GM18951 (cell line): ENCODE data around the gene TNRC6C.

Experiments used
- POLR2A ChIP-seq: IDR thresholded peaks from 4 replicates; pipeline ENCODE4 v1.6.1; 2011; ENCODE audit warnings: mild to moderate bottlenecking; ENCODE audit not compliant: insufficient read length, insufficient read depth; ENCODE audit errors: extremely low read depth
- in situ Hi-C: fragments of 300-500 bp; cut with MboI; formaldehyde crosslinking; loops from one replicate; pipeline ENCODE4 v1.12.0; 2022; ENCODE audit warnings: low sequenced_read_pairs, mixed read lengths, inconsistent platforms; ENCODE audit not compliant: unreplicated experiment

TNRC6C gene

GRCh38 chr17:78092794-78093324 is 134.4 kb downstream of the TNRC6C start:
- in situ Hi-C loops, result no loop called here
- TF ChIP-seq POLR2A, result no peak

DNA sequence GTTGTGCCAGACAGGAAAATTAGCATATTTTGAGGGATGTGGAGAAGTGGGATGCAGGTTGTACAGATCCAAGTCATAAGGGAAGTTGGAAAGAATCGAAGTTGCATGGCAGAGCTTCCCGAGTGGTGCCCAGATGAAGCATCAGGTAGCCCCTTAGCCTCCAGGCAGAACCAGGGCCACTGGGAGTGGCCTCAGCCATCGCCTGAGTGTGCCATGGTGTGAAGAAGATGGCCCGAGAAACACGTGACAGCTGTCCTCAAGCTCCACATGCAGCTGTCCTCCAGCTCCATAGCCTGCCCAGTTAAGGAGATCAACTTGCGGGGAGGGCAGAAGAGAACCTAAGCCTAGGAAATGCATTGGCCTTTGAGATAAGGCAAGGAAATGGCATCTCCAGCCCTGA is 136.5 kb downstream of the TNRC6C start:
- TF ChIP-seq POLR2A, result no peak
- in situ Hi-C loops, result no loop called here

GRCh38 chr17:78096093-78096492 is 137.6 kb downstream of the TNRC6C start:
- no peak for TF ChIP-seq POLR2A

GRCh38 chr17:78101112-78101511 is 142.6 kb downstream of the TNRC6C start:
- TF ChIP-seq POLR2A, result no peak
- in situ Hi-C loops, result no loop called here

More at GRCh38 chr17:78096093-78096492, 137.6 kb downstream of the TNRC6C start:
- in situ Hi-C loops, result no loop called here

- in situ Hi-C loops, result no loop called here
- no peak for TF ChIP-seq POLR2A
These were observed 143.0 kb downstream of the TNRC6C start for GRCh38 chr17:78101542-78101941.

DNA sequence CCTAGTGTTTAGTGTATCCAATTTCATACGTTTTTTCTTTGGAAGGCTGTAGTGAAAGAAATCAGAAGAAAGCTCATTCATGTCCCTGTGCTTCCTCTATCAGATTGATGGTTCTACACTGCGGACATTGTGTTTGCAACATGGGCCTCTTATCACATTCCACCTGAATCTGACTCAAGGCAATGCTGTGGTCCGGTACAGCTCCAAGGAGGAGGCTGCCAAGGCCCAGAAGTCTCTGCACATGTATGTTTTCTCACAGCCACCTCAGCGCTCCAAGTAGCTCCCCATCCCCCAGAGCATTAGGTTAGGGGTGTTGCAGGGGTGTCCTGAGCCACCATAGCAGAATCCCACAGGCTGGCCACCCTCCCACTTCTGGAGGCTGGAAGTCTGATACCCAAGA is 144.8 kb downstream of the TNRC6C start:
- in situ Hi-C loops, result no loop called here
- TF ChIP-seq POLR2A, result no peak

DNA sequence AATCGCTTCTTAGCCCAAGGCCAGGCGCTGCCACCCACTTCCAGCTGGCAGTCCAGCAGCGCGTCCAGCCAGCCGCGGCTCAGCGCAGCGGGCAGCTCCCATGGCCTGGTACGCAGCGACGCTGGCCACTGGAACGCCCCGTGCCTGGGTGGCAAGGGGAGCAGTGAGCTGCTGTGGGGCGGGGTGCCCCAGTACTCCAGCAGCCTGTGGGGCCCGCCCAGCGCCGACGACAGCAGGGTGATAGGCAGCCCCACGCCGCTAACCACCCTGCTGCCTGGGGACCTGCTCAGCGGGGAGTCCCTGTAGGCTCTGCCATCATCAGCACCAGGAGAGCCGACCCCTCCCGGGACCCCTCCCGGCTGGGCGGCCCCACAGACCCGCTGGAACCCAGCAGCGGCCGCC is 146.0 kb downstream of the TNRC6C start:
- TF ChIP-seq POLR2A, result no peak
- in situ Hi-C loops, result no loop called here

- in situ Hi-C loops, result no loop called here
- no peak for TF ChIP-seq POLR2A
These were observed 146.6 kb downstream of the TNRC6C start for GRCh38 chr17:78105101-78105500.

DNA sequence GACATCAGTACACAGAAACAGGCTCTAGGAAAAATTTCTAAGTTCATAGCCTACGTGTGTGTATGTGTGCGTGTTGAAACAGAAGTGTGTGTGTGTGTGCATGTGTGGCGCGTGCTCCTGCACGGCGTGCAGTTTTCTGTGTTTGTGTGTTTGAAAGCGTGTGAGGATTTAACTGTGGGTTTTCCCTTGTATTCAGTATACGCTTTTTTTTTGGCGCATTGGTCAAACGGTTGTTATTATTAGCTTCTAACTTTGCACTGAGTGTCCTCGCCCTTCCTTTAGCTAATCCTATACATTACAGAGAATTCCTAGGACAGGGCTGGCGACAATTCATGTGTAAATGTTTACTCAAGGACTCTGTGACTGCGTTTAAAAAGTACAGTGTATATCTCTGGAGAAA is 147.0 kb downstream of the TNRC6C start:
- in situ Hi-C loops, result no loop called here
- no peak for TF ChIP-seq POLR2A

DNA sequence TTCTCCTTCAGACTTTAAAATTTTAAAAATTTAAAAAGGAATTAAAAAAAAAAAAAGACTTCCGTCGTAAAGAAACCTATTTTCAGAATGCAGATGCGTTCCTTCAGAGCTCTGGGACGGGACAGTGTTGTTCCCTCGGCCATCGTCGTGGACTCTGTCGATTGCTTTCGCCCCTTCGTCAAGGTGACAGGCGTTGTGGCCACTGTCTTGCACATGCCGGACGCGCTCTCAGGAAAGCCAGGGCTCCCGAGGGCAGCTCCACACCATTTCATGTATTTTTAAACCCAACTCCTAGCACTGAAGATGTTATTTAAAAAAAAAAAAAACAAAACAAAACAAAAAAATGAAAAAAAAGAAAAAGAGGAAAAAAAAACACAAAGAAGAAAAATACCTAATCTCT is 147.7 kb downstream of the TNRC6C start:
- in situ Hi-C loops, result no loop called here
- TF ChIP-seq POLR2A, result no peak

GRCh38 chr17:78107457-78107856 is 149.0 kb downstream of the TNRC6C start:
- in situ Hi-C loops, result no loop called here
- TF ChIP-seq POLR2A, result no peak

DNA sequence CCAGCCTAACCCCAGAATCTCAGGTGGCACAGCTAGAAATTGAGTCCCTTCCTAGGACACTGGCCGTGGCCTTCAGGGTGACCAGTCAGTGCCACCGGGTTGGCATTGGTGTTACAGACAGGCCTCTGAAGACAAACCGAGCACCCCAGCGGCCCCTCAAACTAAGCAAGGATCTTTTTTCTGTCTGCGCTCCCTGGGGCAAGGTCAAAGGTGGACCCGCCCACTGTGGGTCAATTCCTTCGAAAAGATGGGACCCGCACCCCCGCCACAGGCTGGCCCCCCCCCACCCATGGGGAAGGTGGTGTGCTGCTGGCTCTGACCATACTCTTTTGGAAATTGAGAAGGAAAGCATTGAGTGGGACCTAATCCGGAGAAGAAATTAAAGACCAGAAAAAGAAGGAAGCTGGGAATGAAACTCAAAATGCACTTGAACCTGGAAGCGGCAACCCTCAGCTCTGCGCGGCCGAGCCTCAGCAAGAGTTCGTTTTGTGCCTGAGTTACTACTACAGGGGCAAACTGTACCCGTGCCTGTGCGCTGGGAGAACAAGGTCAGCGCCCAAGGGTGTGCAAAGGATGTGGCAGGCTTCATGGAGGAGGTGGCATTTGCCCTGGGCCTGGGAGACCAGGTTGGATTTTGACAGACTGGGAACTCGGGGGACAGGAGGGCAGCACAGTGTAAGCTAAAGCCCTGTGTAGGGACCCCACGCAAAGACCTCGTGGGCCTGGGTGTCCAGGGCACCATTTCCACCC is 149.6 kb downstream of the TNRC6C start:
- in situ Hi-C loops, result no loop called here
- no peak for TF ChIP-seq POLR2A

GRCh38 chr17:78108726-78109488 is 150.4 kb downstream of the TNRC6C start:
- in situ Hi-C loops, result no loop called here
- TF ChIP-seq POLR2A, result no peak

GRCh38 chr17:78109489-78109761 is 150.9 kb downstream of the TNRC6C start:
- in situ Hi-C loops, result no loop called here
- TF ChIP-seq POLR2A, result no peak
